Keratinocyte (primary cell): ENCODE results near the gene CNOT4.

Experiments
- CTCF ChIP-seq, 3 experiments: IDR thresholded peaks in 1 of 3; conservative IDR thresholded peaks in 1 of 3; optimal IDR thresholded peaks in 1 of 3; 2 replicates in 2 of 3; 3 replicates in 1 of 3; pipeline versions ENCODE3 to v1.5.1; 2011; ENCODE audit warnings: low read length in 3 of 3, mild to moderate bottlenecking in 3 of 3, moderate library complexity in 2 of 3, control low read depth in 1 of 3, inconsistent platforms in 1 of 3; ENCODE audit not compliant: insufficient read depth in 2 of 3; ENCODE audit errors: extremely low read depth in 1 of 3
- EZH2 ChIP-seq: IDR thresholded peaks from one replicate; pipeline ENCODE4 v1.6.1; 2012; ENCODE audit warnings: inconsistent platforms, mild to moderate bottlenecking, low read length, moderate library complexity

- TF ChIP-seq CTCF (optimal IDR thresholded peaks at IDR 0.05 in 1 of 3, IDR thresholded peaks at IDR 0.05 in 1 of 3, conservative IDR thresholded peaks at IDR 0.05 in 1 of 3; ENCODE audit: extremely low read depth in 1 of 3, insufficient read depth in 2 of 3, low read length in 3 of 3) (no peak), EZH2 (no peak)
These were observed 20.1 kb downstream of the CNOT4 start for GRCh38 chr7:135489791-135490190.
